HG03378 (cell line): ENCODE measurements around the gene VPS18.

Experiments used
- ATAC-seq: cut with Tn5 transposase; IDR thresholded peaks from one replicate; pipeline ENCODE4 v1.9.1; 2021; ENCODE audit warnings: mild to moderate bottlenecking, moderate library complexity; ENCODE audit not compliant: unreplicated experiment

VPS18 gene

DNA sequence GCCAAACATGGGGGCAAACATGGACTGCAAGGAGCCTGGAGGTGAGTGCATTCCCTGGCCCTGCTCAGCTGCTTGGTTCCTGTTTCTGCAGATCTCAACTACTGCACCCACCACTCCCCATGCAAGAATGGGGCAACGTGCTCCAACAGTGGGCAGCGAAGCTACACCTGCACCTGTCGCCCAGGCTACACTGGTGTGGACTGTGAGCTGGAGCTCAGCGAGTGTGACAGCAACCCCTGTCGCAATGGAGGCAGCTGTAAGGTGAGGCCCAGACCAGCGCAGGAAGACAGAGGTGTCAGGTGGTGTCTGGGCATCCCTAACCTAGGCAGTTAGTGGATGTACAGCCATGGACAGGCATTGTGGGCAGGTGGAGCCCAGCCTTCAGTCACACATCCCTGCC, 40.2 kb downstream of the VPS18 start:
- ATAC-seq: no peak

DNA sequence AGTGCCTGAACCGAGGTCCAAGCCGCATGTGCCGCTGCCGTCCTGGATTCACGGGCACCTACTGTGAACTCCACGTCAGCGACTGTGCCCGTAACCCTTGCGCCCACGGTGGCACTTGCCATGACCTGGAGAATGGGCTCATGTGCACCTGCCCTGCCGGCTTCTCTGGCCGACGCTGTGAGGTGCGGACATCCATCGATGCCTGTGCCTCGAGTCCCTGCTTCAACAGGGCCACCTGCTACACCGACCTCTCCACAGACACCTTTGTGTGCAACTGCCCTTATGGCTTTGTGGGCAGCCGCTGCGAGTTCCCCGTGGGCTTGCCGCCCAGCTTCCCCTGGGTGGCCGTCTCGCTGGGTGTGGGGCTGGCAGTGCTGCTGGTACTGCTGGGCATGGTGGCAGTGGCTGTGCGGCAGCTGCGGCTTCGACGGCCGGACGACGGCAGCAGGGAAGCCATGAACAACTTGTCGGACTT, 42.0 kb downstream of the VPS18 start:
- ATAC-seq: no peak

DNA sequence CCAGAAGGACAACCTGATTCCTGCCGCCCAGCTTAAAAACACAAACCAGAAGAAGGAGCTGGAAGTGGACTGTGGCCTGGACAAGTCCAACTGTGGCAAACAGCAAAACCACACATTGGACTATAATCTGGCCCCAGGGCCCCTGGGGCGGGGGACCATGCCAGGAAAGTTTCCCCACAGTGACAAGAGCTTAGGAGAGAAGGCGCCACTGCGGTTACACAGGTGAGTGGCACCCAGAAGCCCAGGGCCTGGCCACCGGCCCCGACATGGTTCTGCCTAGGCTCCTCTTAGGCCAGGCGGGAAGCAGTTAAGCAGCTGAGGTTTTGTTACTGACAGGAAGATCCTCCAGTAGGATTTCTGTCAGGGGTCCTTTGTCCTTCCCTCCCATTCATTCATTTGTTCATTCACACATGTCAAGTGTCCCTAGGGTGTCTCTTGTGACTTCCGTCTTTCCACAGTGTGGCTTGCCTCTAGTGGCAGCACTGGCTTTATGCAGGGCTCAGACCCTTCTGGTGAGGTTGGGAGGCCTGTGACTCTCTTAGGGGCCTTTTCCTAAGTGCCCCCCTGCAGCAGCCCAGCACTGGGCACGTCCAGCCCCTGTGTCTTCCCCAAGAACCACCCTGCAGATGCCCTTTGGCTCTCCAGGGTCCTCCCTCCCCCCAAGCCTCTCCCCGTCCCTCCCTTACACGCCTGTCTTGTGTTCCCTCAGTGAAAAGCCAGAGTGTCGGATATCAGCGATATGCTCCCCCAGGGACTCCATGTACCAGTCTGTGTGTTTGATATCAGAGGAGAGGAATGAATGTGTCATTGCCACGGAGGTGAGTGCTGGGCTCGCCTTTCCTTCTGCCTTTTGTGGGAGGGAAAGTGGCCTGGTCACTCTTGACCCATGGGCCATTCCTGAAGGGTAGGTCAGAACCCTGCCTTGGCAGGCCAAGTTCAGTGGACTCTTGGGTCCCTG, 42.7 kb downstream of the VPS18 start:
- no peak for ATAC-seq

DNA sequence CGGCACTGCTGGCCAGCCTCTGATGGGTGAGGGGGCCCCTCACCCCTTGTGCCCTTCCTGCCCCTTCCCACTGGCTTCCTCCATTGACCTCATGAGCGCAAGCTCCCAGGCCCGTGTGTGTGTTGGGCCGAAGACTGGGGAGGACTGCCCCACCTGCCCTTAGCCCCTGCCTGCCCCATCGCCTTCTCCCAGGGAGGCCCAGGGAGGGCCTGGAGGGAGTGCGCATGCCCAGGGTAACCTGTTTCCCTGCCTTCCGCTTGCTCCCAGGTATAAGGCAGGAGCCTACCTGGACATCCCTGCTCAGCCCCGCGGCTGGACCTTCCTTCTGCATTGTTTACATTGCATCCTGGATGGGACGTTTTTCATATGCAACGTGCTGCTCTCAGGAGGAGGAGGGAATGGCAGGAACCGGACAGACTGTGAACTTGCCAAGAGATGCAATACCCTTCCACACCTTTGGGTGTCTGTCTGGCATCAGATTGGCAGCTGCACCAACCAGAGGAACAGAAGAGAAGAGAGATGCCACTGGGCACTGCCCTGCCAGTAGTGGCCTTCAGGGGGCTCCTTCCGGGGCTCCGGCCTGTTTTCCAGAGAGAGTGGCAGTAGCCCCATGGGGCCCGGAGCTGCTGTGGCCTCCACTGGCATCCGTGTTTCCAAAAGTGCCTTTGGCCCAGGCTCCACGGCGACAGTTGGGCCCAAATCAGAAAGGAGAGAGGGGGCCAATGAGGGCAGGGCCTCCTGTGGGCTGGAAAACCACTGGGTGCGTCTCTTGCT, 43.7 kb downstream of the VPS18 start:
- ATAC-seq: no peak

DNA sequence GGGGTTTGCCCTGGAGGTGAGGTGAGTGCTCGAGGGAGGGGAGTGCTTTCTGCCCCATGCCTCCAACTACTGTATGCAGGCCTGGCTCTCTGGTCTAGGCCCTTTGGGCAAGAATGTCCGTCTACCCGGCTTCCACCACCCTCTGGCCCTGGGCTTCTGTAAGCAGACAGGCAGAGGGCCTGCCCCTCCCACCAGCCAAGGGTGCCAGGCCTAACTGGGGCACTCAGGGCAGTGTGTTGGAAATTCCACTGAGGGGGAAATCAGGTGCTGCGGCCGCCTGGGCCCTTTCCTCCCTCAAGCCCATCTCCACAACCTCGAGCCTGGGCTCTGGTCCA, 44.3 kb downstream of the VPS18 start:
- no peak for ATAC-seq

DNA sequence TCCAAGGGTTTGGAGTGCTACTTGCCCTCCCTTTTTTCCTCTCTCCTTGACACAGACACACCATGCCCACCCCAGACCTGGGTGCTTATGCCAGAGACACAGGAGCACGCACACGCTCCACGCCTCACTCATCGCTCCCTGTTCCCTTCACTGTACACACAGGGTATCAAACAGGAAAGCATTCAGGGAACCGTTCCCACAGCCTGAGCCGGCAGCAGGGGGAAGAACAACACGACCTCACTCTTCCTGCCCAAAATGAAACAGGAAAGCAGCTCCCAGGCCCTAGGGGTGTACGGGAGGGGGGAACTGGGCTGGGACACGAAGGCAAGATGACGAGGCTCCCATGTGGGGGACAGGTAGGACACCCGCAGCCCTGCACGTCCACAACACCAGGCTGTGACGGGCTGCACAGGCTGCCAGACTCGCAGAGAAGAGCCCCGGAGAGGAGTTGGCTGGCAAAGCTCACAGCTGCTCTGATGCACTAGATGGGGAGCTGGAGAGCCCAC, 46.1 kb downstream of the VPS18 start:
- no peak for ATAC-seq

DNA sequence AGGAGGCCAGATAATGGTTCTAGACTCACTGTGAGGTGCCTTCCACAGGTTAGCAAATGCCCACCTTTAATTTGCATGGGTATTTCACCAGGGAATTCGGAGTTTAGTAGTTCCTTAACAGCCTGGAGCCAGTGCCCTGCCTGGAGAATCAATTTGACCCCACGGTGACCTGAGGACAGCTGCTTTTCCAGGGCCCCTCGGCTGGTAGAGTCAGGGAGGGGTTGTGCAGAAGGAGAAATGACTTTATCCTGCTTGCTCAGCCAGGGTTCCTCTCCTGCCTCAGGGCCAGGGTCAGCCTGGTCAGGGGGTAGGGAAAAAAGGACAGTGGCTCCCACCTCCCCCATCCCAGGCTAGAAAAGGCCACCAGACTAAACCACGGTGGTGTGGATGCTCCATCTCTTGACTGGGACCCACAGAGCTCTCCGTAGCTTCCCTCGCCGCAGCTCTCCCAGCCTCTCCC, 46.8 kb downstream of the VPS18 start:
- no peak for ATAC-seq

DNA sequence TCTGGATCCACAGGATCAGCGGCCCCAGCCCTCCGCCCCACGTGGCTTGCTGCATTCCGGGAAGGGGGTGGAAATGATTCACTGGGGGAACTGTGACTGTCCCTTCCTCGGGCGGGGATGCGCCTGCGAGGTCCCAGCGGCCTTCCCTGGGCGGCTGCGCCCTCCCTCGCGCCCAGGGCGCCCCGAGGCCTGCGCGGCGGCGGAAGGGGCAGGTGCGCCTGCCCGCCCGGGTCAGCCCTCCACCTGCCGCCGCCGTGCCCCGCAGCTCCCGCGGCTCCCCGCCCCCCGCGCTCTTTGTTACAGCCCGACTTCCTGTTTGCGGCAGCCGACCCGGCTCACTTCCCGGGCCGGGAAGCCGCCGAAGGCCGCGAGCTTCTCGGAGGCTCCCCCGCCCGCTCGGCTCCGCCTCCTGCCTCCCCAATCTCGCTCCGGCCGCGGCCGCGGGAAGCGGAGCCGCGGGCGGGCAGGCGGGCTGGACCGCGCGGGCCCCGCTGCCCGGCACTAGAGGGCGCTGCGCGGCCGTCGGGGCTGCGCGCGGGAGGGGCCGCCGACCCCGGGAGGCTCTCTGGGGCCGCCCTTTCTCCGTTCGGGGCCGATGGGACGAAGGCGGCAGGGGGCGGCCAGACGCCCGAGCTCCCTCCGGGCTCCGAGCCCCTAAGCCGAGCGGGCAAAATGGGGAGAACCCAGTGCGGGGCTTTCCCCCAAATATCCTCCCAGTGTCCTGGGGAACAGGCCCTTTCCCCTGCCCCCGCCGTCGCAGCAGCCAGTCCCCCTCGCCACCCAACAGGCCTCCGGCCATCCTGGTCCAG, 47.5 kb downstream of the VPS18 start:
- no peak for ATAC-seq

DNA sequence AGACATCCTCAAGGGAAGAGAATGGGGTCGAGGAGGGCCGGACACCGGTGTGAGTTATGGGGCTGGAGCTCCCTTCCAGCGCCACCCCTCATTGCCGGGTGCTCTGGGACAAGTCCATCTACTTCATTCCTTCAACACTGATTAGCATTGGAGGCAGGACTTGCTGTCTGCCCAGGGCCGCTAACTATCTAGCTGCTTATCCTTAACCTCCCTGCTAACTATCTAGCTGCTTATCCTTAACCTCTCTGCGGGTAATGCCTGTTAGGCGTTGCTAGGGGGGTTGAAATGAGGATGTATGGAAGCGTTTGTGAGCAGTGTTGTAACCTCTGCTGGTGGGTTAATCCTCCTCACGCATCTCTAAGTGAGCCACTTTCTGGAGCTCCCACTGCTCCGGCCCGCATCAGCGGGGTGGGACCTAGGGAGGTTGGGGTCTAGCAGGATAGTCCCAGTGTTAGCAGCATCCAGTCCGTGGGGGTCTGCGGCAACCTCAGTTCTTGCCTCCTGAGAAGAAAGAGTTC, 48.1 kb downstream of the VPS18 start:
- no peak for ATAC-seq

DNA sequence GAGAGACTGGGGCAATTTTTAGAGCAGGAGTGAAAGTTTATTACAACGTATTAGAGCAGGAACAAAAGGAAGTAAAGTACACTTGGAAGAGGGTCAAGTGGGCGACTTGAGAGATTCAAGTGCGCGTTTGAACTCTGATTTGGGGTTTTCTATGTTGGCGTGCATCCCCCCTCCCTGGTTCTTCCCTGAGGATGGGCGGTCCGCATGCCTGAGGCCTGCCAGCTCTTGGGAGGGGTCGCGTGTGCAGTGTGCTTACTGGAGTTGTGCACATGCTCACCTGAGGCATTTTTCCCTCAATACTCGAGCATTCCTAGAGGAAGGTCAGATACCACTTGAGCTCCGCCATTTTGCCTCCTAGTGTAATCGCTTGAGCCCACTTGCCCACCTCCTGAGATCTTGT, 48.6 kb downstream of the VPS18 start:
- no peak for ATAC-seq

DNA sequence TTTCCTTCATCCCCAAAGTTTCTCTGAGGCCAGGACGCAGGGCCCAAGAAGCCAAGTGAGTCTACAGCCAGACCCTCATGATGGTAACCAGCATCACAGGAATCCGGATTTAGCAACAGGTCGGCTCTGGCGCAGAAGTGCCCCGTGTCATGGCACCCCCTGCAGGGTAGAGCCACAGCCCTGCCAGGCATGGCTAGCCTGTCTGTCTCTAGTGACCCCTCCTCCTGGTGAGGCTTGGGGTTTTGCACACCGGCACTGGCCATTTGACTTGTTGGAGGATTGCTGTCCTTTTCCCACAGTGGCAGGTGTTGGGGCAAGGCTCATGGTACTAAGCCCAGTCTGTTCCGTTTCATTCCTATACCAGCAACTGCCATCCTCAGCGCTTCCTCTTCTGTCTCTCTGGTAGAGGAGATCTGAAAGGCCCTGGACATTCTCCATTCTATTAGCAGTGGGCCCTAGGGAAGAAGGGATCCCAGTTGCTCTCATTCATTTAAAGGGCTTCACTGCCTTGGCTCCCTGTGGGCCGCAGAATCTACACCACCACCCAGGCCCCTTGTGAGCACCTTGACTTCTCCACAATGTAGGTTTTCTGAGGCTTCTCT, 49.6 kb downstream of the VPS18 start:
- ATAC-seq: no peak

DNA sequence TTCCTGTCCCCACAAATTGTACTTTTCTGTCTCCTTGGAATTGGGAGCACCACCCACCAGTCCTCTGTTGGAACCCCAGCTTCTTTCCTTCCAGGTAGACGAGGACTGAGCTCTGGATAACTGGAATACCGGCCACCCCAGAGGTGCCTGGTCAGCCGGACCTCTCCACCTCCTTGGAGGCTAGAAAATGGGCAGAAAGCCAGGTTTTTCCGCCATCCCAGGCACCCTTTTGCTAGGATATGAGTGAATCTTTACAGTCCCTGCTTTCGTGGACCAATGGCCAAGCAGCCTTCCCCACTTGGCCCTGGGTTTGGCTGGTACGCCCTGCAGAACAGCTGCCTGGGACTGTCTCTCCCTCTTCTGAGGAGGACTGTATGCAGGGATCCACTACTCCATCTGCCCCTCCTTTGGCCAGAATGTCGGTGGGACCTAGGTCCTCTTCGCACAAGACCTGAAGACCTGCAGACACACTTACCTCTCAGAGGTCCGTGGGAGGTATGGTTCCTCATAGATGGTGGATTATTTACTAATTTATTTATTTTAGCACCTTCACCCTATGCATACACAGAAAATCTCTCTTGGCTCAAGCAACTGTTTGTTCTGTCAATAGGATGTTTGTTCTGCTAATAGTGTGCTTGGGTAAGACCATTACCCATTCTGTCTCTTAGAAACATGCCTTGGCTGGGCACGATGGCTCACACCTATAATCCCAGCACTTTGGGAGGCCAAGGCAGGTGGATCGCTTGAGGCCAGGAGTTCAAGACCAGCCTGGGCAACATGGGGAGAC, 50.5 kb downstream of the VPS18 start:
- ATAC-seq: no peak

DNA sequence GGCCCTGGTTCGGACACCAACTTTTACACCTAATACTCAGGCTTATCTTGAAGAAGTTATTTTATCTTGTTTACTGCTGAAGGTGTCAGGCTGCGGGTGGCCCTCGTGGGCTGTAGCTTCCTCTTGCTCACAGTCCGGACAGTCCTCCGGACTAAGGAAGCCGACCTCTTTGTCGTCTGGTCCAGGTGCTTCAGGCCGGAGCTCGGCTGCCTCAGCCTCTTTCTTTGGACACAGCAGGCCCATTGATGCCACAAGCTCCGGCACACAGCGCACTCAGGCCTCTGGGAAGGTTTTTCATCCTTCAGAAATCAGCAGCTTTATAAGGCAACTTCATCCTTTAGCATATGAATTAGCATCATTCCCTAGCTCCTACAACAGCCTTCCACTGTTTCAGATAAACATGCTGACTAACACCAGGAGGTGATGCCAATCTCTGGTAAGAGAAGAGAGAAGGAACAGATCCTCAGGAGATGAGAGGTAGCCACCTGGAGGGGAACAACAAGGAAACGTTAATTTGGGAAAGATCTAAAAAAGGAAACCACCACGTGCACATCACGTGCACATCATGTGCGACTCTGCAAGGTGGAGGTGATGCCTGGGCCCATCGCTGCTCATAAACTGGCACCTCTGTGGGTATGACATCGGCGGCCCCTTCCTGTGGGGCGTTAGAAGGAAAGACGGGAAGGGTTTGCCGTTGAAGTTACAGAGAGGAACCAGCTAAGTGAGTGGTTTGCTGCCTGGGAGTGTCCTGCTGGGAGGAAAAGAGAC, 54.6 kb downstream of the VPS18 start:
- ATAC-seq: no peak

DNA sequence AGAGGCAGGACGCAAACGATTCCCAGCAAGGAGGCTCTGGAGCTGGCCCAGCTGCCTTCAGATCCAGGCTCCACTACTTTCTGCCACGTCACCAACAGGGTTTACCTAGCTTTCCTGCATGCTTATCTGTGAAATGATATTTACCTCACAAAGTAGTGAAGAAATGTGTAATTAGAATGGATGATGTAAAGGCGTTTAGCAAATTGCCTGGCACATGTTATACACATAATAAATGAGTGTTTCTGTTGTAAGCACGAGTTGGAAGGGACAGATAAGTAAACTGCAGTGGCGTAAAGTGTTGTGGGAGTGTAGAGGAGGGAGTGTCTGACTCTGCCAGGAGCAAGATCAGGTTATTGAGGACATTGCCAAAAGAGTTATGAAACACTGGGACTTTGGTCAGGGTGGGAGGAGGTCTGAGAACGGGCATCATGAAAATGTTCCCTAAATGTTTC, 55.5 kb downstream of the VPS18 start:
- ATAC-seq: no peak

DNA sequence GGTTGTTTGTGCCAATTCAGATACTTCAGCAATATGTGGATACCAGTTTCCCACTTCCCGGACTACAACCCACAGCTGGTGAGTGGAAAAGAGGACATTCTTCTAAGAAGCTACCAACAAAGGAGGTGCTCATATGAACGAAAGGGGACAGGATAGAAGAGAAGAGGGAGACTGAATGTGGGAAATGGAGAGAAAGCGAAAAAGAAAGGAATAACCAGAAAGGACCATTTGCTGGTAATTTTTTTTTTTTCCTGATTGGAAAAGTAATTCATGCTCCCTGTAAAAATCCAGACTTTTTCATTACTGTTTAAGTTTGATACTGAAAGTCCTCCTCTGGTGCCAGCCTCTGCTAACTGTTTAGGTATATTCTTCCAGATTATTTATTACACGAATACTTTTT, 57.5 kb downstream of the VPS18 start:
- no peak for ATAC-seq

DNA sequence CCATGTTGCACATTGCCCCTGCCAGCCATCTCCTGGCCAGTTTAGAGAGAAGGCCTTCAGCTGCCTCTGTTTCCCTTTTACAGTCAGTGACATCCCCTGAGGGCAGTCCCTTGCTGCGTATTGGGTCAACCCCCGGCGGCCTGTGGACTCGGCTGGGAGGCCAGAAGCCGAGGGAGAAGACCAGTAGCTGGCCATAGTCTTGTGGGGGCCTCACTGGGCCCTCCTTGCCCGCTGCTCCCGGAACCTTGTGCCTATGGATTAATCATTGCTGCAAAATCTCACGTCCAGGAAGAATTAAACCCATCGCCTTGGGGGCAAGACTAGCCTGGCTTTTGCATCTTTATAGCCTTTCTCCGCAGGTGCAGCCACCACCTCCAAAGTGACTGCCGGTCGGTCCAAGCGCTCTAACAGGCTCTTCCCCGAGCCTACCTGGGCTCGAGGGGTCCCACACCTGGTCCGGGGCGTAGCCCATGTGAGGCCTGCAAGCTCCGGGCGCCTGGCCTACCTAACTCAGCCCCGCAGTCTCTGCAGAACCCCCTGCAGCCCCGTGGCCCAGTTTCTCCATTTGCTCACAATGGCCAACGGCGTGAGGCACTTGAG, 58.2 kb downstream of the VPS18 start:
- no peak for ATAC-seq

DNA sequence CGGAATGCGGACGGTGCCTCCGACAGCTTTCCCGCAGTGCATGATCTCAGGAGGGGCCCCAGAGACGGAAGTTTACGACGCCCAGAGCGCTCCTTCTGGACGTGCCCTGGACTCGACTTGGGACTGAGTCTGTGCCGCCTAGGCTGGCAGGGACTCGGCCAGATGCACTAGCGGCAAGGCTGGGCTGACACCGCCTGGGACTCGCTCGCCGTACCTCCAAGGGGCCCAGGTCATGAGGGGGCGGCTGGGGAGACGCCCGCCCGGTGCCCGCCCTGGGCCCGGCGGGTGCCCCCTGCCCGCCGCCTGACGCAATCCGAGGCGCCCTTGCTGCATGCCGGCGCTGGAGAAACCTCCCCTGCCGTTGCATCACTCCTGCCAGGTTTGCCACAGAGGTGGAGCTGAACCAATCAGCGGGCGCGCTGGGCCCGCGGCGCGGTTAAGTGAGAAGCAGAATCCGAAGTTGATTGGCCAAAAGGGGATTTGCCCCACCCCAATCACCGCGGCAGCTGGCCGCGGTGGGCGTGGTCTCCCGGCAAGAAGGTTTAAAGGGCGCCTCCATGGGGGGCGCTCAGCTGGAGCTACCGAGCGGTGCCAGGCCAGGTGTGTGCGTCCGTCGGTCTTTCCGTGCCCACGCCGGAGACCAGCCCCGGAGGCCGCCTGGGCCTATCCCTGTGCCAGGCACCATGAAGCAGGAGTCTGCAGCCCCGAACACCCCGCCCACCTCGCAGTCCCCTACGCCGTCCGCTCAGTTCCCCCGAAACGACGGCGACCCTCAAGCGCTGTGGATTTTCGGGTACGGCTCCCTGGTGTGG, 58.9 kb downstream of the VPS18 start, which contains the start of gene CHAC1:
TSS of gene CHAC1 (plus strand) at position 571 of the 812 bp plus-strand sequence. CDS start at position 684, 113 bp downstream.
- ATAC-seq: peak; percentile 83
